IPS-15b (cell line): Measurements from ENCODE around the gene NDUFAF8.

Experiments used
- H3K27me3 ChIP-seq: one replicate; pipeline ENCODE4 v1.6.1; 2013; ENCODE audit warnings: low read length; ENCODE audit not compliant: control insufficient read depth, insufficient read depth
- H3K36me3 ChIP-seq: one replicate; pipeline ENCODE4 v1.6.1; 2013; ENCODE audit warnings: low read length; ENCODE audit not compliant: control insufficient read depth, insufficient read depth
- H3K4me1 ChIP-seq: one replicate; pipeline ENCODE4 v1.6.1; 2013; ENCODE audit warnings: mild to moderate bottlenecking, low read length; ENCODE audit not compliant: control insufficient read depth, insufficient read depth
- H3K4me3 ChIP-seq: one replicate; pipeline ENCODE4 v1.5.1; 2013; ENCODE audit warnings: low read depth, low read length
- H3K9ac ChIP-seq: one replicate; pipeline ENCODE4 v1.6.1; 2013; ENCODE audit warnings: low read depth, mild to moderate bottlenecking, low read length
- H3K9me3 ChIP-seq: one replicate; pipeline ENCODE4 v1.6.1; 2013; ENCODE audit warnings: mild to moderate bottlenecking, low read length; ENCODE audit not compliant: control insufficient read depth, insufficient read depth

NDUFAF8 gene

GRCh38 chr17:81245665-81246342 lies 6.7 kb downstream of the NDUFAF8 start:
- Histone ChIP-seq H3K4me1 (peaks cover 5% of the 10 kb centered on the region), H3K9ac (no peak overlapping the region), H3K36me3 (peaks cover 10% of the 10 kb centered on the region), H3K27me3 (no peaks in the 10 kb centered on the region), H3K9me3 (no peaks in the 10 kb centered on the region), H3K4me3 (no peak overlapping the region)

- peaks cover 8% of the 10 kb centered on the region for H3K36me3 ChIP-seq
- no peak overlapping the region for H3K4me3 ChIP-seq
- no peaks in the 10 kb centered on the region for H3K27me3 ChIP-seq
- H3K9ac ChIP-seq: no peak overlapping the region
- H3K4me1 ChIP-seq: peaks cover 5% of the 10 kb centered on the region
- H3K9me3 ChIP-seq: no peaks in the 10 kb centered on the region
Measured at GRCh38 chr17:81246343-81246670, 7.2 kb downstream of the NDUFAF8 start.

GRCh38 chr17:81246679-81247338 lies 7.7 kb downstream of the NDUFAF8 start:
- Histone ChIP-seq H3K36me3 (peaks cover 7% of the 10 kb centered on the region), H3K9ac (no peak overlapping the region), H3K4me1 (peaks cover 5% of the 10 kb centered on the region), H3K9me3 (no peaks in the 10 kb centered on the region), H3K4me3 (no peak overlapping the region), H3K27me3 (no peaks in the 10 kb centered on the region)

GRCh38 chr17:81247339-81247990 lies 8.3 kb downstream of the NDUFAF8 start:
- Histone ChIP-seq H3K36me3 (peaks cover 10% of the 10 kb centered on the region), H3K27me3 (no peaks in the 10 kb centered on the region), H3K4me3 (no peak overlapping the region), H3K9me3 (no peaks in the 10 kb centered on the region), H3K9ac (no peak overlapping the region), H3K4me1 (peaks cover 5% of the 10 kb centered on the region)

GRCh38 chr17:81248649-81249048 lies 9.5 kb downstream of the NDUFAF8 start:
- no peak overlapping the region for H3K4me3 ChIP-seq
- peaks cover 10% of the 10 kb centered on the region for H3K36me3 ChIP-seq
- H3K27me3 ChIP-seq: no peaks in the 10 kb centered on the region
- no peaks in the 10 kb centered on the region for H3K9me3 ChIP-seq
- no peak overlapping the region for H3K9ac ChIP-seq
- no peaks in the 10 kb centered on the region for H3K4me1 ChIP-seq

- H3K9me3 ChIP-seq: no peaks in the 10 kb centered on the region
- H3K9ac ChIP-seq: no peak overlapping the region
- peaks cover 10% of the 10 kb centered on the region for H3K36me3 ChIP-seq
- H3K4me3 ChIP-seq: no peak overlapping the region
- H3K27me3 ChIP-seq: no peaks in the 10 kb centered on the region
- no peaks in the 10 kb centered on the region for H3K4me1 ChIP-seq
Measured at GRCh38 chr17:81249223-81250040, 10.3 kb downstream of the NDUFAF8 start.

- Histone ChIP-seq H3K4me3 (no peak overlapping the region), H3K36me3 (peaks cover 10% of the 10 kb centered on the region), H3K4me1 (no peaks in the 10 kb centered on the region), H3K9ac (no peak overlapping the region), H3K9me3 (no peaks in the 10 kb centered on the region), H3K27me3 (no peaks in the 10 kb centered on the region)
Measured at GRCh38 chr17:81250286-81251093, 11.4 kb downstream of the NDUFAF8 start.

- Histone ChIP-seq H3K4me3 (no peak overlapping the region), H3K27me3 (no peaks in the 10 kb centered on the region), H3K9me3 (no peaks in the 10 kb centered on the region), H3K9ac (no peak overlapping the region), H3K4me1 (no peaks in the 10 kb centered on the region), H3K36me3 (peaks cover 10% of the 10 kb centered on the region)
Measured at GRCh38 chr17:81251094-81251708, 12.1 kb downstream of the NDUFAF8 start.

GRCh38 chr17:81251709-81252301 lies 12.7 kb downstream of the NDUFAF8 start:
- Histone ChIP-seq H3K4me3 (no peak overlapping the region), H3K4me1 (no peaks in the 10 kb centered on the region), H3K27me3 (no peaks in the 10 kb centered on the region), H3K9me3 (no peaks in the 10 kb centered on the region), H3K36me3 (peaks cover 10% of the 10 kb centered on the region), H3K9ac (no peak overlapping the region)

GRCh38 chr17:81252326-81252986 lies 13.3 kb downstream of the NDUFAF8 start:
- no peak overlapping the region for H3K4me3 ChIP-seq
- H3K4me1 ChIP-seq: no peaks in the 10 kb centered on the region
- no peak overlapping the region for H3K9ac ChIP-seq
- no peaks in the 10 kb centered on the region for H3K9me3 ChIP-seq
- peaks cover 10% of the 10 kb centered on the region for H3K36me3 ChIP-seq
- no peaks in the 10 kb centered on the region for H3K27me3 ChIP-seq
